GM21717 (cell line): Measurements from ENCODE around the gene ZNF76.

Experiments
- ATAC-seq: cut with Tn5 transposase; IDR thresholded peaks from one replicate; pipeline ENCODE4 v1.9.1; 2021; ENCODE audit warnings: mild to moderate bottlenecking, moderate library complexity; ENCODE audit not compliant: unreplicated experiment

The ZNF76 gene

GRCh38 chr6:35259194-35259947, at the start of gene ZNF76:
Gene ZNF76 (plus strand): TSS chr6:35259735. CDS start chr6:35281152, 21,417 bp downstream.
- peak; percentile 77 for ATAC-seq

GRCh38 chr6:35213298-35213791, 46.2 kb upstream of the ZNF76 start:
- no peak for ATAC-seq

- no peak for ATAC-seq
Observed at GRCh38 chr6:35213824-35214756, 45.4 kb upstream of the ZNF76 start, which contains the start of gene SCUBE3. Gene SCUBE3 (plus strand): TSS chr6:35213956. CDS start chr6:35214419, 463 bp downstream.

- no peak for ATAC-seq
Observed at GRCh38 chr6:35214869-35215664, 44.5 kb upstream of the ZNF76 start.

GRCh38 chr6:35215665-35216411, 43.7 kb upstream of the ZNF76 start:
- ATAC-seq: no peak

- ATAC-seq: no peak
Observed at GRCh38 chr6:35216412-35216732, 43.2 kb upstream of the ZNF76 start.

- ATAC-seq: no peak
Observed at GRCh38 chr6:35216851-35217811, 42.4 kb upstream of the ZNF76 start.

GRCh38 chr6:35218021-35218420, 41.5 kb upstream of the ZNF76 start:
- ATAC-seq: no peak

- no peak for ATAC-seq
Observed at GRCh38 chr6:35218456-35218855, 41.1 kb upstream of the ZNF76 start.

GRCh38 chr6:35219683-35220326, 39.7 kb upstream of the ZNF76 start:
- ATAC-seq: no peak

GRCh38 chr6:35220711-35221110, 38.8 kb upstream of the ZNF76 start:
- no peak for ATAC-seq

GRCh38 chr6:35223396-35223795, 36.1 kb upstream of the ZNF76 start:
- ATAC-seq: no peak

GRCh38 chr6:35224720-35225119, 34.8 kb upstream of the ZNF76 start:
- ATAC-seq: no peak

- ATAC-seq: no peak
Observed at GRCh38 chr6:35228481-35228880, 31.1 kb upstream of the ZNF76 start.

- no peak for ATAC-seq
Observed at GRCh38 chr6:35229304-35229703, 30.2 kb upstream of the ZNF76 start.

- no peak for ATAC-seq
Observed at GRCh38 chr6:35230498-35230897, 29.0 kb upstream of the ZNF76 start.

GRCh38 chr6:35230950-35231349, 28.6 kb upstream of the ZNF76 start:
- ATAC-seq: no peak

GRCh38 chr6:35231563-35231962, 28.0 kb upstream of the ZNF76 start:
- ATAC-seq: no peak

- no peak for ATAC-seq
Observed at GRCh38 chr6:35234901-35235300, 24.6 kb upstream of the ZNF76 start.
